Esophagus muscularis mucosa (tissue), 4 donors: ENCODE measurements around the gene CLASP1.

ENCODE experiments used
- EP300 ChIP-seq: sonication (generic); formaldehyde crosslinking; IDR thresholded peaks from one replicate; pipeline ENCODE4 v1.6.1; 2017; ENCODE audit warnings: antibody characterized with exemption
- POLR2A ChIP-seq: fragments of 450-650 bp; IDR thresholded peaks from one replicate; pipeline ENCODE4 v1.6.1; 2017; ENCODE audit warnings: antibody characterized with exemption, moderate library complexity, mild to moderate bottlenecking, low read depth
- POLR2AphosphoS5 ChIP-seq, 2 donors: sonication (generic); formaldehyde crosslinking; IDR thresholded peaks; one replicate each; pipeline ENCODE4 v1.6.1; 2017; ENCODE audit warnings: antibody characterized with exemption in 2 of 2
- TF ChIP-seq, protein P1 (sequence below), 3 experiments: fragments of 200-600 bp in 2 of 3; fragments of 450-650 bp in 1 of 3; sonication (generic) in 2 of 3; IDR thresholded peaks; one replicate each; pipeline ENCODE4 v1.5.1; 2017 to 2019; ENCODE audit warnings: antibody characterized with exemption in 3 of 3, mild to moderate bottlenecking in 2 of 3, moderate library complexity in 1 of 3

DNA sequence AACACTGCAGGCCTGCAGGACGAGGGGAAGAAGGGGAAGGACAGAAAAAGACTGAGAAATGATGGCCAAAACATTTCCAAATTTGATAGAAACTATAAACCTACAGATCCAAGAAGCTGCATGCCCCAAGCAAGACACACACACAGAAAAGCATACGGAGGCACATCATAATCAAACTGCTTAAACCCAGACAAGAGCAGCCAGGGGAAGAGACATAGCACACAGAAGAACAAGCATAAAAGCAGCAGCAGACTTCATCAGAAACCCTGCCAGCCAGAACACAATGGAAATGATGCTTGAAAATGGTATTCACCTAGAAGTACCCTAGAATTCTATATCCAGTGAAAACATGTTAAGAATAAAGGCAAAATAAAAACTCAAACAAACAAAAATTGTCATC lies 175.8 kb downstream of the CLASP1 start:
- TF ChIP-seq, protein P1, sequence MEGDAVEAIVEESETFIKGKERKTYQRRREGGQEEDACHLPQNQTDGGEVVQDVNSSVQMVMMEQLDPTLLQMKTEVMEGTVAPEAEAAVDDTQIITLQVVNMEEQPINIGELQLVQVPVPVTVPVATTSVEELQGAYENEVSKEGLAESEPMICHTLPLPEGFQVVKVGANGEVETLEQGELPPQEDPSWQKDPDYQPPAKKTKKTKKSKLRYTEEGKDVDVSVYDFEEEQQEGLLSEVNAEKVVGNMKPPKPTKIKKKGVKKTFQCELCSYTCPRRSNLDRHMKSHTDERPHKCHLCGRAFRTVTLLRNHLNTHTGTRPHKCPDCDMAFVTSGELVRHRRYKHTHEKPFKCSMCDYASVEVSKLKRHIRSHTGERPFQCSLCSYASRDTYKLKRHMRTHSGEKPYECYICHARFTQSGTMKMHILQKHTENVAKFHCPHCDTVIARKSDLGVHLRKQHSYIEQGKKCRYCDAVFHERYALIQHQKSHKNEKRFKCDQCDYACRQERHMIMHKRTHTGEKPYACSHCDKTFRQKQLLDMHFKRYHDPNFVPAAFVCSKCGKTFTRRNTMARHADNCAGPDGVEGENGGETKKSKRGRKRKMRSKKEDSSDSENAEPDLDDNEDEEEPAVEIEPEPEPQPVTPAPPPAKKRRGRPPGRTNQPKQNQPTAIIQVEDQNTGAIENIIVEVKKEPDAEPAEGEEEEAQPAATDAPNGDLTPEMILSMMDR (IDR thresholded peaks at IDR 0.05) = no peak
- no peak for TF ChIP-seq POLR2AphosphoS5 (IDR thresholded peaks at IDR 0.05)
- no peak for TF ChIP-seq POLR2A
- TF ChIP-seq EP300 = no peak
